Measurements from ENCODE around the gene PAK1IP1. TPM values are rescaled to one million over a fixed set of nuclear protein-coding genes. Genes with fewer than 3 reads are reported as not detected.
A peak's percentile ranks its signal among the peaks of the same experiment; 100 is the strongest.

PAK1IP1 gene
- polyA plus RNA-seq, 1 donor from 2014 or later, result 30.4 TPM

DNA sequence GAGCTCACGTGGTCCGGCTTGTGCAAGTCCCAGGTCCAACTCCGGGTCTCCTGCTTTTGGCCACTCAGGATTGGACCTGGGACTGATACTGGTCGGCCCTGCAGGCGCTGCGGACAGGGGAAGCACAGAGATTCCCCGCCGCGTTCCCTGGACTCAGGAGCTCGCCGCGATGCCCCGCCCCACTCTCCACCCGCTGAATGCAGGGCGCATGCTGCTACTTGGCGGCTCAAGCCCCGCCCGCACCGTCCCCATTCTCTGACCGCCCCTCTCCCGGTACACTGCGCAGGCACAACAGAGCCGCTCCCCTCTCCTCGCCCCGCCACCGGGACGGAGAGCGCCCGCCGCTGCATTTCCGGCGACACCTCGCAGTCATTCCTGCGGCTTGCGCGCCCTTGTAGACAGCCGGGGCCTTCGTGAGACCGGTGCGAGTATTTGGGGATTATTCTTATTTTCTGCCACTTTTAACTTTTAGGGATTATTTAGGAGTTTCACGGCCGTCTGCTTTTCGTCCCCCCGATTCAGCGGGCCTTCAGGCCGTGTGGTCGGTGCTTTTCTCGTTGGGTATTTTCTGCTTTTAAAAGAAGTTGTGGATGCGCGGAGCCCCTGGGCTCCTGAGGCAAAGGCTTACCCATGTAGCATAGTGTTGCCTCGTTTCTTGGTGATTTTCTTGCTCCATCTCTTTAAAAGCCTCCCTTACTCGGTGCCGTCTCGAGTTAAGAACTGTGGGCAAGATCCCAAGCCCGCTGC is 28.2 kb downstream of the PAK1IP1 start, which contains the start of gene TMEM14C:
Gene TMEM14C (plus strand): TSS at position 251 of the 747 bp plus-strand sequence. CDS start 1,544 bp downstream, outside the sequence.
- no peak for TF ChIP-seq RAD21 (conservative IDR thresholded peaks at IDR 0.05)
- TF ChIP-seq POLR2AphosphoS5 (IDR thresholded peaks at IDR 0.05), result peak; percentile 58
- TF ChIP-seq, protein P1, sequence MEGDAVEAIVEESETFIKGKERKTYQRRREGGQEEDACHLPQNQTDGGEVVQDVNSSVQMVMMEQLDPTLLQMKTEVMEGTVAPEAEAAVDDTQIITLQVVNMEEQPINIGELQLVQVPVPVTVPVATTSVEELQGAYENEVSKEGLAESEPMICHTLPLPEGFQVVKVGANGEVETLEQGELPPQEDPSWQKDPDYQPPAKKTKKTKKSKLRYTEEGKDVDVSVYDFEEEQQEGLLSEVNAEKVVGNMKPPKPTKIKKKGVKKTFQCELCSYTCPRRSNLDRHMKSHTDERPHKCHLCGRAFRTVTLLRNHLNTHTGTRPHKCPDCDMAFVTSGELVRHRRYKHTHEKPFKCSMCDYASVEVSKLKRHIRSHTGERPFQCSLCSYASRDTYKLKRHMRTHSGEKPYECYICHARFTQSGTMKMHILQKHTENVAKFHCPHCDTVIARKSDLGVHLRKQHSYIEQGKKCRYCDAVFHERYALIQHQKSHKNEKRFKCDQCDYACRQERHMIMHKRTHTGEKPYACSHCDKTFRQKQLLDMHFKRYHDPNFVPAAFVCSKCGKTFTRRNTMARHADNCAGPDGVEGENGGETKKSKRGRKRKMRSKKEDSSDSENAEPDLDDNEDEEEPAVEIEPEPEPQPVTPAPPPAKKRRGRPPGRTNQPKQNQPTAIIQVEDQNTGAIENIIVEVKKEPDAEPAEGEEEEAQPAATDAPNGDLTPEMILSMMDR (IDR thresholded peaks at IDR 0.05; ENCODE audit: poor library complexity, severe bottlenecking), result no peak
- TF ChIP-seq EP300 (conservative IDR thresholded peaks at IDR 0.05; ENCODE audit: poor library complexity, severe bottlenecking), result no peak
- peak; percentile 35 for TF ChIP-seq TAF1 (IDR thresholded peaks at IDR 0.05; ENCODE audit: low read depth)
- TF ChIP-seq MXI1 (conservative IDR thresholded peaks at IDR 0.05; ENCODE audit: poor library complexity, severe bottlenecking), result peak; percentile 75
- TF ChIP-seq, protein P2, sequence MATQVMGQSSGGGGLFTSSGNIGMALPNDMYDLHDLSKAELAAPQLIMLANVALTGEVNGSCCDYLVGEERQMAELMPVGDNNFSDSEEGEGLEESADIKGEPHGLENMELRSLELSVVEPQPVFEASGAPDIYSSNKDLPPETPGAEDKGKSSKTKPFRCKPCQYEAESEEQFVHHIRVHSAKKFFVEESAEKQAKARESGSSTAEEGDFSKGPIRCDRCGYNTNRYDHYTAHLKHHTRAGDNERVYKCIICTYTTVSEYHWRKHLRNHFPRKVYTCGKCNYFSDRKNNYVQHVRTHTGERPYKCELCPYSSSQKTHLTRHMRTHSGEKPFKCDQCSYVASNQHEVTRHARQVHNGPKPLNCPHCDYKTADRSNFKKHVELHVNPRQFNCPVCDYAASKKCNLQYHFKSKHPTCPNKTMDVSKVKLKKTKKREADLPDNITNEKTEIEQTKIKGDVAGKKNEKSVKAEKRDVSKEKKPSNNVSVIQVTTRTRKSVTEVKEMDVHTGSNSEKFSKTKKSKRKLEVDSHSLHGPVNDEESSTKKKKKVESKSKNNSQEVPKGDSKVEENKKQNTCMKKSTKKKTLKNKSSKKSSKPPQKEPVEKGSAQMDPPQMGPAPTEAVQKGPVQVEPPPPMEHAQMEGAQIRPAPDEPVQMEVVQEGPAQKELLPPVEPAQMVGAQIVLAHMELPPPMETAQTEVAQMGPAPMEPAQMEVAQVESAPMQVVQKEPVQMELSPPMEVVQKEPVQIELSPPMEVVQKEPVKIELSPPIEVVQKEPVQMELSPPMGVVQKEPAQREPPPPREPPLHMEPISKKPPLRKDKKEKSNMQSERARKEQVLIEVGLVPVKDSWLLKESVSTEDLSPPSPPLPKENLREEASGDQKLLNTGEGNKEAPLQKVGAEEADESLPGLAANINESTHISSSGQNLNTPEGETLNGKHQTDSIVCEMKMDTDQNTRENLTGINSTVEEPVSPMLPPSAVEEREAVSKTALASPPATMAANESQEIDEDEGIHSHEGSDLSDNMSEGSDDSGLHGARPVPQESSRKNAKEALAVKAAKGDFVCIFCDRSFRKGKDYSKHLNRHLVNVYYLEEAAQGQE (IDR thresholded peaks at IDR 0.05; ENCODE audit: borderline replicate concordance), result peak; percentile 44
- TF ChIP-seq SMC3 (conservative IDR thresholded peaks at IDR 0.05; ENCODE audit: poor library complexity), result peak; percentile 34
- TF ChIP-seq EZH2 (IDR thresholded peaks at IDR 0.05; ENCODE audit: borderline replicate concordance, insufficient read depth, low read length, poor library complexity, severe bottlenecking), result no peak
- peaks cover 10% of the 10 kb centered on the region for H3K79me2 ChIP-seq (replicated peaks; ENCODE audit: insufficient read depth, low read length)
- peak within 1 kb of the TSS; percentile 82 for H3K4me3 ChIP-seq (ENCODE audit: low read length)
- peak within 1 kb of the TSS; percentile 89 for H2AFZ ChIP-seq (ENCODE audit: low read depth, low read length)
- H3K27ac ChIP-seq (ENCODE audit: low read length), result peak within 1 kb of the TSS; percentile 56
- H3K36me3 ChIP-seq (ENCODE audit: insufficient read depth, low read length), result no peaks in the 10 kb centered on the region
- peak within 1 kb of the TSS; percentile 61 for H3K4me2 ChIP-seq (ENCODE audit: low read length)
- peak within 1 kb of the TSS; percentile 75 for H3K9ac ChIP-seq (ENCODE audit: low read length)
- no peaks in the 10 kb centered on the region for H3K9me3 ChIP-seq (ENCODE audit: low read length)
- no peaks in the 10 kb centered on the region for H4K20me1 ChIP-seq (ENCODE audit: insufficient read depth)
- H3K27me3 ChIP-seq (ENCODE audit: insufficient read depth, low read depth, low read length), result no peaks in the 10 kb centered on the region
- H3F3A ChIP-seq (ENCODE audit: insufficient read depth, low read length, poor library complexity, severe bottlenecking), result no peaks in the 10 kb centered on the region
- no peaks in the 10 kb centered on the region for H3K9me2 ChIP-seq (ENCODE audit: insufficient read depth, low read length)

DNA sequence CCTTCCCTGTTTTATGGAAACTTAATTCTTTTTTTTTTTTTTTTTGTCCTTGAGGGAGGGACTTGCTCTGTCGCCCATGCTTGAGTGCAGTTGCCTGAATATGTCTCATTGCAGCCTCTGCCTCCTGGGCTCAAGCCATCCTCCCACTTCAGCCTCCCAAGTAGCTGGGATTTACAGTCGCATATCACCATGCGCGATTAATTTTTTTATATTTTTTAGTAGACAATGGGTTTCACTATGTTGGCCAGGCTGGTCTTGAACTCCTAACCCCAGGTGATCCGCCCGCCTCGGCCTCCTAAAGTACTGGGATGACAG is 28.8 kb downstream of the PAK1IP1 start:
- Histone ChIP-seq H3K9me2 (ENCODE audit: insufficient read depth, low read length) (no peaks in the 10 kb centered on the region), H3K79me2 (replicated peaks; ENCODE audit: insufficient read depth, low read length) (peaks cover 10% of the 10 kb centered on the region), H3K4me3 (ENCODE audit: low read length) (peak overlapping the region; percentile 82), H2AFZ (ENCODE audit: low read depth, low read length) (peak overlapping the region; percentile 89), H3K27me3 (ENCODE audit: insufficient read depth, low read depth, low read length) (no peaks in the 10 kb centered on the region), H3K9me3 (ENCODE audit: low read length) (no peaks in the 10 kb centered on the region), H3F3A (ENCODE audit: insufficient read depth, low read length, poor library complexity, severe bottlenecking) (no peaks in the 10 kb centered on the region), H3K36me3 (ENCODE audit: insufficient read depth, low read length) (no peaks in the 10 kb centered on the region), H4K20me1 (ENCODE audit: insufficient read depth) (no peaks in the 10 kb centered on the region), H3K4me2 (ENCODE audit: low read length) (peak overlapping the region; percentile 61), H3K27ac (ENCODE audit: low read length) (peak overlapping the region; percentile 56), H3K9ac (ENCODE audit: low read length) (peak overlapping the region; percentile 75)
- TF ChIP-seq SMC3 (conservative IDR thresholded peaks at IDR 0.05; ENCODE audit: poor library complexity) (no peak), EP300 (conservative IDR thresholded peaks at IDR 0.05; ENCODE audit: poor library complexity, severe bottlenecking) (no peak), EZH2 (IDR thresholded peaks at IDR 0.05; ENCODE audit: borderline replicate concordance, insufficient read depth, low read length, poor library complexity, severe bottlenecking) (no peak), MXI1 (conservative IDR thresholded peaks at IDR 0.05; ENCODE audit: poor library complexity, severe bottlenecking) (no peak), RAD21 (conservative IDR thresholded peaks at IDR 0.05) (no peak)
- TF ChIP-seq, protein P1 (IDR thresholded peaks at IDR 0.05; ENCODE audit: poor library complexity, severe bottlenecking), result no peak

All from neural cell (in vitro differentiated cells).